PC-3 (cell line): ENCODE results near the gene EHBP1.

ENCODE experiments used
- EZH2 ChIP-seq: fragments of 300-600 bp; sonication (generic); IDR thresholded peaks from one replicate; pipeline ENCODE4 v1.6.1; 2017; ENCODE audit warnings: antibody characterized with exemption, mild to moderate bottlenecking, low read length; ENCODE audit not compliant: unreplicated experiment
- EZH2phosphoT487 ChIP-seq: fragments of 300-600 bp; sonication (generic); IDR thresholded peaks from 2 replicates; pipeline ENCODE4 v1.6.1; 2018; ENCODE audit warnings: mild to moderate bottlenecking, antibody characterized with exemption, low read length, borderline replicate concordance
- TF ChIP-seq, protein P1 (sequence below): fragments of 300-600 bp; sonication (generic); conservative IDR thresholded peaks from 2 replicates; pipeline ENCODE4 v1.5.1; 2017; ENCODE audit warnings: antibody characterized with exemption, low read depth, mild to moderate bottlenecking, low read length

DNA sequence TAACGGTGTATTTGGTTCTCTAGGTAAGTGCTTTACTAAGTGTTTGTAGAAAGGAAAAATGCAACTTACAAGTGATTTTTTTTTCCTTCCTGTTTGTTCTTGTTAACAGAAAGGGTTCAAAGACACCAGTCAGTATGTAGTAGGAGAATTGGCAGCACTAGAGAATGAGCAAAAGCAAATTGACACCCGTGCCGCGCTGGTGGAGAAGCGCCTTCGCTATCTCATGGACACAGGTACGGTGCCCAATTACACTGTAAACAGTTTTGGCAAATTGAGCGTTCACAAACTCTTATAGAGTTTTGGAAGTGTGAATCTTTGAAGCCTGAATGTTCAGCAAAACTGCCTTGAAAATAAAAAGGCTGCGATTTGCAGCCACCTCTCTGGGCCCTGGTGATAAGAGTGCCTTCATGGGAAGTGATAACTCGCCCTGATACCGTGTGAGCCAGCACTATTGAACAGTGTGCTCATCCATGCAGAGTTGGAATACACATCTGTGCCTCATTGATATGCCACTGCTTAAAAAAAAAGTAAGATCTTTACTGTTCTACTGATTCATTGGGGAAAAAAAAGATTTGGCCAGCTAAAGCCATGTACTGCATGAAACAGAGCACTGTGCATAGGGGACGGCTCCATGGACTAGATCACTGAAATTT is 291.1 kb downstream of the EHBP1 start:
- TF ChIP-seq, protein P1, sequence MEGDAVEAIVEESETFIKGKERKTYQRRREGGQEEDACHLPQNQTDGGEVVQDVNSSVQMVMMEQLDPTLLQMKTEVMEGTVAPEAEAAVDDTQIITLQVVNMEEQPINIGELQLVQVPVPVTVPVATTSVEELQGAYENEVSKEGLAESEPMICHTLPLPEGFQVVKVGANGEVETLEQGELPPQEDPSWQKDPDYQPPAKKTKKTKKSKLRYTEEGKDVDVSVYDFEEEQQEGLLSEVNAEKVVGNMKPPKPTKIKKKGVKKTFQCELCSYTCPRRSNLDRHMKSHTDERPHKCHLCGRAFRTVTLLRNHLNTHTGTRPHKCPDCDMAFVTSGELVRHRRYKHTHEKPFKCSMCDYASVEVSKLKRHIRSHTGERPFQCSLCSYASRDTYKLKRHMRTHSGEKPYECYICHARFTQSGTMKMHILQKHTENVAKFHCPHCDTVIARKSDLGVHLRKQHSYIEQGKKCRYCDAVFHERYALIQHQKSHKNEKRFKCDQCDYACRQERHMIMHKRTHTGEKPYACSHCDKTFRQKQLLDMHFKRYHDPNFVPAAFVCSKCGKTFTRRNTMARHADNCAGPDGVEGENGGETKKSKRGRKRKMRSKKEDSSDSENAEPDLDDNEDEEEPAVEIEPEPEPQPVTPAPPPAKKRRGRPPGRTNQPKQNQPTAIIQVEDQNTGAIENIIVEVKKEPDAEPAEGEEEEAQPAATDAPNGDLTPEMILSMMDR, result no peak
- no peak for TF ChIP-seq EZH2
- no peak for TF ChIP-seq EZH2phosphoT487
